GM12878 (cell line): Measurements from ENCODE around the gene COL9A3. TPM values are rescaled to one million over a fixed set of nuclear protein-coding genes. Genes with fewer than 3 reads are reported as not detected.

Experiments
- ATAC-seq: fragments of 200-7000 bp; cut with Tn5 transposase; 3 replicates; pipeline ENCODE4 v1.9.1; 2020; ENCODE audit warnings: mild to moderate bottlenecking, moderate library complexity
- BruUV-seq: library from RNA; stranded (reverse); fragments of 400-500 nt; replicated peaks from 2 replicates; lab custom pipeline; 2021; lab: Mats Ljungman, UMichigan
- CTCF ChIA-PET: fragments of 300-600 bp; sonication (Branson Sonifier 250); formaldehyde crosslinking; extraction: SDS; loops from one replicate; lab custom pipeline; 2021; ENCODE audit warnings: inconsistent platforms; lab: Yijun Ruan, JAX
- POLR2A ChIA-PET: fragments of 350-600 bp; formaldehyde crosslinking; extraction: SDS; loops from one replicate; lab custom pipeline; 2021; ENCODE audit warnings: inconsistent platforms; lab: Charles Lee
- RAD21 ChIA-PET: fragments of 300-600 bp; sonication (Branson Sonifier 250); formaldehyde crosslinking; loops from one replicate; lab custom pipeline; 2023; ENCODE audit warnings: antibody characterized with exemption; ENCODE audit not compliant: unreplicated experiment; lab: Charles Lee
- SMC1A ChIA-PET: fragments of 300-600 bp; sonication (Branson Sonifier 250); formaldehyde crosslinking; loops from one replicate; lab custom pipeline; 2023; ENCODE audit not compliant: unreplicated experiment, uncharacterized antibody; lab: Charles Lee
- DNase-seq: peaks from one replicate; pipeline ENCODE4 v3.0.0-alpha.2; 2011; ENCODE audit warnings: low read depth, low spot score
- FAIRE-seq: peaks from 3 replicates; lab custom pipeline; 2011; peaks lifted over from hg19 to GRCh38; lab: Jason Lieb, UNC
- H2AFZ ChIP-seq: 2 replicates; pipeline ENCODE4 v1.6.0; 2011; ENCODE audit warnings: low read depth, low read length, control low read depth; ENCODE audit not compliant: control insufficient read depth
- H3K27ac ChIP-seq: 2 replicates; pipeline ENCODE4 v1.5.1; 2011; ENCODE audit warnings: control low read depth; ENCODE audit not compliant: control insufficient read depth, insufficient read depth
- H3K27me3 ChIP-seq, 2 experiments: replicated peaks in 1 of 2; 2 replicates each; pipeline versions ENCODE4 v1.6.0 to v1.6.1; 2011; ENCODE audit warnings: low read length in 1 of 2; ENCODE audit not compliant: control insufficient read depth in 2 of 2, insufficient read depth in 2 of 2
- H3K36me3 ChIP-seq, 2 experiments: 2 replicates each; pipeline ENCODE4 v1.5.1; 2011; ENCODE audit warnings: low read length in 1 of 2; ENCODE audit not compliant: control insufficient read depth in 2 of 2, insufficient read depth in 2 of 2
- H3K4me1 ChIP-seq: 2 replicates; pipeline ENCODE4 v1.6.1; 2011; ENCODE audit warnings: mild to moderate bottlenecking, low read length, moderate library complexity, mixed read lengths; ENCODE audit not compliant: control insufficient read depth, insufficient read depth
- H3K4me2 ChIP-seq: 2 replicates; pipeline ENCODE4 v1.6.0; 2011; ENCODE audit warnings: control low read depth; ENCODE audit not compliant: control insufficient read depth, insufficient read depth
- H3K4me3 ChIP-seq: fragments of 200-600 bp; sonication (generic); 2 replicates; pipeline ENCODE4 v1.5.1; 2016
- H3K79me2 ChIP-seq: 2 replicates; pipeline ENCODE4 v1.6.0; 2011; ENCODE audit warnings: low read length; ENCODE audit not compliant: control insufficient read depth, insufficient read depth
- H3K9ac ChIP-seq: 2 replicates; pipeline ENCODE4 v1.8.0; 2011; ENCODE audit warnings: low read length, control low read depth, mixed read lengths; ENCODE audit not compliant: control insufficient read depth, insufficient read depth
- H3K9me3 ChIP-seq: replicated peaks from 3 replicates; pipeline ENCODE4 v1.5.1; 2011; ENCODE audit warnings: mild to moderate bottlenecking, low read length; ENCODE audit not compliant: control insufficient read depth, insufficient read depth
- H4K20me1 ChIP-seq: 2 replicates; pipeline ENCODE4 v1.6.0; 2011; ENCODE audit not compliant: control insufficient read depth, insufficient read depth
- BRCA1 ChIP-seq: IDR thresholded peaks from 2 replicates; pipeline ENCODE4 v1.6.1; 2011; ENCODE audit warnings: low read depth, low read length, improper control_type of control experiment
- CTCF ChIP-seq, 3 experiments: IDR thresholded peaks in 2 of 3; conservative IDR thresholded peaks in 1 of 3; 2 replicates each; pipeline ENCODE4 v1.5.1; 2011; ENCODE audit warnings: low read depth in 3 of 3, low read length in 3 of 3, mild to moderate bottlenecking in 3 of 3, control low read depth in 2 of 3, moderate library complexity in 2 of 3, inconsistent platforms in 1 of 3, mixed read lengths in 1 of 3; ENCODE audit not compliant: control insufficient read depth in 2 of 3, insufficient read depth in 1 of 3; ENCODE audit errors: extremely low read depth in 1 of 3
- CUX1 ChIP-seq: IDR thresholded peaks from 2 replicates; pipeline ENCODE4 v1.6.1; 2012; ENCODE audit warnings: improper control_type of control experiment, low read depth, low read length; ENCODE audit not compliant: insufficient replicate concordance
- JUND ChIP-seq: IDR thresholded peaks from 2 replicates; pipeline ENCODE4 v1.6.1; 2012; ENCODE audit warnings: low read depth, mild to moderate bottlenecking, low read length, improper control_type of control experiment, moderate library complexity
- MLLT1 ChIP-seq: fragments of 450-650 bp; IDR thresholded peaks from 2 replicates; pipeline ENCODE4 v1.6.1; 2016; ENCODE audit warnings: mild to moderate bottlenecking
- MYB ChIP-seq: fragments of 150-350 bp; IDR thresholded peaks from 2 replicates; pipeline ENCODE4 v1.6.1; 2014; ENCODE audit warnings: mild to moderate bottlenecking, low read depth, low read length, borderline replicate concordance
- NR2C2 ChIP-seq: IDR thresholded peaks from 2 replicates; pipeline ENCODE4 v1.6.1; 2011; ENCODE audit warnings: borderline replicate concordance, low read depth; ENCODE audit not compliant: control insufficient read depth, insufficient read length
- RFX5 ChIP-seq: IDR thresholded peaks from 2 replicates; pipeline ENCODE4 v1.6.1; 2011; ENCODE audit warnings: low read depth, low read length, improper control_type of control experiment
- SMAD1 ChIP-seq: fragments of 450-650 bp; IDR thresholded peaks from 2 replicates; pipeline ENCODE4 v1.6.1; 2018; ENCODE audit warnings: mild to moderate bottlenecking, low read depth; ENCODE audit not compliant: partially characterized antibody
- STAT1 ChIP-seq: fragments of 450-650 bp; conservative IDR thresholded peaks from 2 replicates; pipeline ENCODE4 v1.6.1; 2014; ENCODE audit warnings: antibody characterized with exemption, mild to moderate bottlenecking
- WRNIP1 ChIP-seq: IDR thresholded peaks from 2 replicates; pipeline ENCODE4 v1.6.1; 2011; ENCODE audit warnings: low read depth, low read length, improper control_type of control experiment, borderline replicate concordance
- ZNF24 ChIP-seq: fragments of 450-650 bp; IDR thresholded peaks from 2 replicates; pipeline ENCODE4 v1.6.1; 2017; ENCODE audit warnings: antibody characterized with exemption, mild to moderate bottlenecking
- WGBS: methylation state at CpG from one replicate; pipeline ENCODE4 v1.1.6; 2016; ENCODE audit warnings: low lambda C conversion rate; ENCODE audit not compliant: insufficient replicate concordance, insufficient coverage; ENCODE audit errors: missing lambda C conversion rate; 5-methylcytosine and 5-hydroxymethylcytosine counted together
- in situ Hi-C: fragments of 300-500 bp; cut with MboI; formaldehyde crosslinking; loops from 9 replicates; pipeline ENCODE4 v1.14.3; 2018; ENCODE audit warnings: mixed read lengths
- intact Hi-C: fragments of 100-400 bp; cut with micrococcal nuclease; formaldehyde crosslinking; loops from one replicate; pipeline ENCODE4 v1.14.2; 2022; ENCODE audit not compliant: unreplicated experiment
- polyA plus RNA-seq, 11 experiments: library from polyadenylated mRNA; depleted of rRNA in 4 of 11; unstranded in 6 of 11; stranded (reverse) in 5 of 11; fragments of >200 nt; fragmentation: Nextera tagmentation in 4 of 11; fragmentation: Illumina TruSeq in 1 of 11; extraction: Ambion mirVana in 4 of 11; extraction: Trizol in 1 of 11; gene quantifications; 1 replicate in 1 of 11; 2 replicates in 10 of 11; pipeline versions ENCODE4 v1.2.1 to v1.2.3, GENCODE V29; 2011 to 2016; ENCODE audit warnings: inconsistent platforms in 2 of 11, missing spikeins in 2 of 11, low read depth in 1 of 11
- total RNA-seq, 4 experiments: library from RNA; depleted of rRNA in 3 of 4; stranded (reverse); fragments of >200 nt in 3 of 4; fragmentation: Illumina TruSeq in 1 of 4; extraction: Trizol in 1 of 4; gene quantifications; 2 replicates each; pipeline versions ENCODE4 v1.2.1 to v1.2.3, GENCODE V29; 2013 to 2021

Gene COL9A3
- total and polyA plus RNA-seq, 10 of the 15 experiments (the other 5 are each of a cell fraction or from before 2014, with no cell fraction given) = 0.09 to 1.7 (median 0.63) TPM; not detected in 1

GRCh38 chr20:62776692-62777527 lies 39.9 kb upstream of the COL9A3 start (continued):
- TF ChIP-seq CUX1 = no peak

GRCh38 chr20:62777528-62777830 lies 39.4 kb upstream of the COL9A3 start:
- Histone ChIP-seq H3K4me2 (no peak overlapping the region), H3K36me3 (no peaks in the 10 kb centered on the region), H3K27me3 (peaks cover 0 to 1% of the 10 kb centered on the region in 2 experiments; a peak in 1 of 4 replicates), H4K20me1 (no peaks in the 10 kb centered on the region), H3K4me1 (peaks cover 10% of the 10 kb centered on the region), H3K4me3 (no peak overlapping the region), H2AFZ (no peak overlapping the region), H3K27ac (no peak overlapping the region), H3K9me3 (no peaks in the 10 kb centered on the region; the same call in 2 of the 3 replicates), H3K9ac (no peak overlapping the region), H3K79me2 (no peaks in the 10 kb centered on the region)
- ChIA-PET RAD21 (no interaction called here), CTCF (no interaction called here), SMC1A (no interaction called here), POLR2A (no interaction called here)
- BruUV-seq = no TSS peak
- WGBS = 94% methylated on average over 8 of the region's 8 CpGs
- intact Hi-C loops = no loop called here
- no peak for DNase-seq
- no peak for ATAC-seq
- no peak for FAIRE-seq
- in situ Hi-C loops = loop anchor here (5.0 kb wide), 1 partner anchor 50 kb away; no protein-coding TSS in a partner anchor
- TF ChIP-seq BRCA1 (no peak), NR2C2 (no peak), MYB (no peak), WRNIP1 (no peak), RFX5 (no peak), STAT1 (no peak), MLLT1 (no peak), SMAD1 (no peak), JUND (no peak), CTCF (IDR thresholded peaks at IDR 0.05 in 2 of 3, conservative IDR thresholded peaks at IDR 0.05 in 1 of 3; ENCODE audit: control insufficient read depth in 2 of 3, extremely low read depth in 1 of 3, insufficient read depth in 1 of 3, low read depth in 3 of 3, low read length in 3 of 3) (no peak), ZNF24 (no peak)
